Ovary (tissue), 9 donors: ENCODE results near the gene TACR1. TPM values are rescaled to one million over a fixed set of nuclear protein-coding genes. Genes with fewer than 3 reads are reported as not detected.
"Not testable (repeated sequence)": the region's sequence is repeated elsewhere in the genome, so short reads cannot be mapped to it uniquely, and the experiment has no call there.

Experiments used
- DNase-seq, 5 donors: peaks; one replicate each; pipeline ENCODE4 v3.0.0-alpha.2; 2019 to 2020
- H3K27ac ChIP-seq, 2 donors: fragments of 200-600 bp; one replicate each; pipeline versions ENCODE4 v1.5.1 to v1.8.0; 2019 to 2022
- H3K27me3 ChIP-seq: fragments of 200-600 bp; one replicate; pipeline ENCODE4 v1.8.0; 2022
- H3K36me3 ChIP-seq: fragments of 200-600 bp; sonication (generic); one replicate; pipeline ENCODE4 v1.5.1; 2019
- H3K4me1 ChIP-seq: one replicate; pipeline ENCODE4 v1.8.1; 2013; ENCODE audit warnings: mild to moderate bottlenecking, moderate library complexity; ENCODE audit not compliant: insufficient read depth
- H3K4me3 ChIP-seq: fragments of 200-600 bp; sonication (generic); one replicate; pipeline ENCODE4 v1.5.1; 2017
- H3K9me3 ChIP-seq, 2 donors: fragments of 200-600 bp in 1 of 2; sonication (generic) in 1 of 2; one replicate each; pipeline versions ENCODE4 v1.5.1 to v1.8.1; 2013 to 2019; ENCODE audit warnings: mild to moderate bottlenecking in 1 of 2, moderate library complexity in 1 of 2
- CTCF ChIP-seq, 3 donors: fragments of 450-650 bp in 2 of 3; fragments of 200-600 bp in 1 of 3; IDR thresholded peaks; one replicate each; pipeline versions ENCODE4 v1.5.1 to v1.8.0; 2016 to 2022; ENCODE audit warnings: antibody characterized with exemption in 3 of 3, mild to moderate bottlenecking in 1 of 3
- EP300 ChIP-seq: sonication (generic); formaldehyde crosslinking; IDR thresholded peaks from one replicate; pipeline ENCODE4 v1.6.1; 2017; ENCODE audit warnings: antibody characterized with exemption
- POLR2A ChIP-seq: fragments of 450-650 bp; IDR thresholded peaks from one replicate; pipeline ENCODE4 v1.6.1; 2017; ENCODE audit warnings: antibody characterized with exemption, mild to moderate bottlenecking, moderate library complexity
- WGBS, 3 donors: extraction: QIAGEN DNeasy Blood & Tissue Kit in 1 of 3; methylation state at CpG; one replicate each; pipeline versions ENCODE4 v1.1.5 to v1.1.7; 2013 to 2017; 5-methylcytosine and 5-hydroxymethylcytosine counted together
- intact Hi-C, 4 donors: fragments of 100-400 bp; cut with DNase I; formaldehyde crosslinking; loops; one replicate each; pipeline versions ENCODE4 v1.11.0 to v1.15.1; 2022 to 2023
- polyA plus RNA-seq, 2 donors: library from polyadenylated mRNA; stranded (reverse); fragments of 200-250 nt in 1 of 2; fragments of 350-450 nt in 1 of 2; fragmentation: Illumina TruSeq in 1 of 2; extraction: RNeasy Lipid Tissue Mini Kit (QIAGEN cat#74804) in 1 of 2; gene quantifications; one replicate each; pipeline ENCODE4 v1.2.3, GENCODE V29; 2013 to 2014
- total RNA-seq, 7 donors: library from RNA; depleted of rRNA in 2 of 7; stranded (reverse); fragments of >200 nt in 2 of 7; fragmentation: NEBNext Ultra II Directional in 3 of 7; extraction: Animal tissue kit (Norgen Biotek cat#: 25700) in 3 of 7; gene quantifications; one replicate each; pipeline versions ENCODE4 v1.1.0 to v1.2.4, GENCODE V29; 2016 to 2023
- donor health status: DM: no; HTN: no; CAD: no; lungs with moderate emphysema.
- donor health status: DM: no; HTN: no; CAD: no.
- donor health status: Bipolar disorder and iron deficiency.
- donor health status: DM: yes; HTN: yes; CAD: no.
- donor health status: DM: no; HTN: no; CAD: no.
- donor health status: DM: yes; HTN: yes; CAD: no.

TACR1 gene
- total and polyA plus RNA-seq, 9 donors = 0.43 to 4.4 (median 1.3) TPM

GRCh38 chr2:75226617-75227016 lies 27.3 kb upstream of the TACR1 start:
- intact Hi-C loops = no loop called here
- TF ChIP-seq CTCF (IDR thresholded peaks at IDR 0.05) (no peak), EP300 (no peak)
- 89 to 93% (median 91%) methylated on average over 3 of the region's 3 CpGs for whole genome bisulfite sequencing, 3 donors
- H3K4me3 ChIP-seq = no peak overlapping the region
- H3K27me3 ChIP-seq = no peaks in the 10 kb centered on the region
- no peaks in the 10 kb centered on the region for H3K4me1 ChIP-seq
- no peak overlapping the region for H3K27ac ChIP-seq
- H3K9me3 ChIP-seq = no peaks in the 10 kb centered on the region
- no peak for DNase-seq
- no peaks in the 10 kb centered on the region for H3K36me3 ChIP-seq

- no peak for TF ChIP-seq EP300
- no peak for TF ChIP-seq CTCF (IDR thresholded peaks at IDR 0.05)
- no peak for TF ChIP-seq POLR2A
- H3K27me3 ChIP-seq = no peaks in the 10 kb centered on the region
- no peaks in the 10 kb centered on the region for H3K36me3 ChIP-seq
- intact Hi-C loops = no loop called here
- H3K4me3 ChIP-seq = no peak overlapping the region
- H3K27ac ChIP-seq = no peak overlapping the region
- WGBS, 3 donors = 29 to 48% (median 39%) methylated on average over 3 of the region's 3 CpGs
- H3K9me3 ChIP-seq = no peaks in the 10 kb centered on the region
- no peak for DNase-seq
- no peaks in the 10 kb centered on the region for H3K4me1 ChIP-seq
Observed at GRCh38 chr2:75226099-75226498, 26.8 kb upstream of the TACR1 start.

- Histone ChIP-seq H3K9me3 (no peaks in the 10 kb centered on the region), H3K27ac (no peak overlapping the region), H3K27me3 (no peaks in the 10 kb centered on the region), H3K4me3 (no peak overlapping the region), H3K36me3 (no peaks in the 10 kb centered on the region), H3K4me1 (no peaks in the 10 kb centered on the region)
- intact Hi-C loops = no loop called here
- WGBS, 3 donors = 84 to 91% (median 88%) methylated on average over 4 of the region's 4 CpGs
- TF ChIP-seq EP300 (no peak), POLR2A (no peak), CTCF (IDR thresholded peaks at IDR 0.05) (no peak)
- no peak for DNase-seq
Observed at GRCh38 chr2:75224636-75225094, 25.3 kb upstream of the TACR1 start.

GRCh38 chr2:75222527-75222926 lies 23.2 kb upstream of the TACR1 start:
- H3K36me3 ChIP-seq = no peaks in the 10 kb centered on the region
- no peaks in the 10 kb centered on the region for H3K4me1 ChIP-seq
- intact Hi-C loops = no loop called here
- no peaks in the 10 kb centered on the region for H3K27me3 ChIP-seq
- no peak overlapping the region for H3K27ac ChIP-seq
- H3K4me3 ChIP-seq = no peak overlapping the region
- DNase-seq = no peak
- TF ChIP-seq EP300 (no peak), POLR2A (no peak), CTCF (IDR thresholded peaks at IDR 0.05) (no peak)
- no peaks in the 10 kb centered on the region for H3K9me3 ChIP-seq
- 86 to 90% (median 90%) methylated on average over 4 of the region's 4 CpGs for WGBS, 3 donors

GRCh38 chr2:75221862-75222261 lies 22.5 kb upstream of the TACR1 start:
- TF ChIP-seq EP300 (no peak), POLR2A (no peak), CTCF (IDR thresholded peaks at IDR 0.05) (no peak)
- no peak for DNase-seq
- Histone ChIP-seq H3K4me1 (no peaks in the 10 kb centered on the region), H3K27ac (no peak overlapping the region), H3K4me3 (no peak overlapping the region), H3K9me3 (no peaks in the 10 kb centered on the region), H3K27me3 (no peaks in the 10 kb centered on the region), H3K36me3 (no peaks in the 10 kb centered on the region)
- WGBS, 3 donors = 91 to 94% (median 93%) methylated on average over 3 of the region's 3 CpGs
- intact Hi-C loops = no loop called here

- not testable (repeated sequence) for DNase-seq
- 79 to 85% (median 82%) methylated on average over 4 of the region's 4 CpGs for WGBS, 3 donors
Observed at GRCh38 chr2:75219213-75219612, 19.9 kb upstream of the TACR1 start.

More at GRCh38 chr2:75219213-75219612, 19.9 kb upstream of the TACR1 start:
- H3K4me3 ChIP-seq, H3K4me1 ChIP-seq, H3K9me3 ChIP-seq, H3K36me3 ChIP-seq, H3K27me3 ChIP-seq, intact Hi-C loops, H3K27ac ChIP-seq: not testable (repeated sequence)
